ENCODE results near the gene SGMS1.
"Not testable (repeated sequence)": the region's sequence is repeated elsewhere in the genome, so short reads cannot be mapped to it uniquely, and the experiment has no call there.

Gene SGMS1

DNA sequence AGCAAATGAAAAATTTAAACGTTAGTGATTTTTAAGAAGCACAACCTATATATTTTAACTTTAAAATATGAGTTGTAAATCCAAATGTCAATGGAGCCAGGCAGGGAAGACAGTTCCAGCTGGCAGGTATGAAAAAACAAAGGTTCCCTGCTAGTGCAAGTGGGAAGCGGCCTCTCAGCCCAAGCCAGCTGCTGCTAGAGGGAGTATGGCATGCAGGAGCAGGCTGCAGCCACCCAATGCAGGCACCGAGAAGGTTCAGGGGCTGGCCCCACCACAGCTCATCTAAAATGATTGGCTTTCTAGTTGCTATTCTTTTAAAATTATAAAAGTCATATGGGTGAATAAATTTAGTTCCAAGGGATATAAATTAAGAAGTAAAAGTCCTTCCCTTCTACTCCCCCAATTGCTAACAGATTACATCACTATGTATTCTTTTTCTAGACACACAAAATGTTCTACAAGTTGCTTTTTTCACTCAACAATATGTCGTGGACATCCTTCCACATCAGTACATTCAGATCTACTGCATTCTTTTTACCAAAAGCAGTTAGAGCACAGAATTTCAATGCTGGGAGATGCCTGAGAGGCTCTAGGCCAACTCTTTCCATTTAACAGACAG, 69.3 kb downstream of the SGMS1 start:
- DNase-seq: no peak

DNA sequence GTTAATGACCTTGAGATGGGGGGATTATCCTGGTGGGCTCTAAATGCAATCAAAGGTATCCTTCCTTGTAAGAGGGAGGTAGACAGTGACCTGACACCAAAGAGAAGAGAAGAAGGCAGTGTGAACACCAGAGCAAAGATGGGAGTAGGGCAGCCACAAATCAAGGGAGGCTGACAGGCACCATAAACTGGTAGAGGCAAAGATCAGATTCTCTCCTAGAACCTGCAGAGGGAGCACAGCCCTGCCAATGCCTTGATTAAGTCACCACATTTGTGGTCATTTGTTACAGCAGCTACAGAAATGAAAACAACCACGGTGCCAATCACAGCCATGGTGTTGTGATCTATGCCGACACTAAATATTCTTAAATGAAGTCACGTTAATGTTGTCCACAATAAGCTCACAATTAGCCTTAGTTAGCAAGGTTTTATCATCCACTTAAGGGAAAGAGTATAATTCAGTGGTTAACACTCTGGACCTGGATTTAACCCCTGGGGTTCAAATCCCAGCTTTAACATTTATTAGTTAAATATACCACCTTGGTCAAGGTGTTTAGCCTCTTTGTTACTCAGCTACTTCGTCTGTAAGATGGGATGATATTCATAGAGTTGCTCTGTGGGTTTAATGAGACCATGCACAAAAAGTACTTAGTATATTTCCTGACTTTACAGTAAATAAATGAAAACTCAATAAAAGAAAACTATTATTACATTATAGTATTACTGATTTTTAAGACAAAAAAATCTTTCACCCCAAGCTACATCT, 70.8 kb downstream of the SGMS1 start:
- DNase-seq: no peak

DNA sequence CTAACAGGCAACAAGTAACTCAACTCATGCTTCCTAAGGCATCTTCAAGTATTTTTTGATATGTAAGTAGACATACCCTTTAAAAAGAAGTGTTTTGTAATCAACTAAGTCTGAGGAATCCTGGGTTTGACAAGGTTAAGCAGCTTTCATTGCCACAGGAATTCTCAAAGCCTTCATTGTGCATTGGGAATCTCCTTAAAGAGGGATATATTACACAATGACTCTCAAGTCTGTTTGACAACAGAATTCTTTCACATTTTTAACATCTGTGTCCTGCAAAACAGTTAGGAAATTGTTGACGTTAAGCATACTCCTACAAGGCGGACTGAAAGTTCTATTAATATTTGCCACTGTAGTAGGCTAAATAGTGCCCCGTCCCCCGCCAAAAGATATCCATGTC, 71.4 kb downstream of the SGMS1 start:
- DNase-seq: no peak

DNA sequence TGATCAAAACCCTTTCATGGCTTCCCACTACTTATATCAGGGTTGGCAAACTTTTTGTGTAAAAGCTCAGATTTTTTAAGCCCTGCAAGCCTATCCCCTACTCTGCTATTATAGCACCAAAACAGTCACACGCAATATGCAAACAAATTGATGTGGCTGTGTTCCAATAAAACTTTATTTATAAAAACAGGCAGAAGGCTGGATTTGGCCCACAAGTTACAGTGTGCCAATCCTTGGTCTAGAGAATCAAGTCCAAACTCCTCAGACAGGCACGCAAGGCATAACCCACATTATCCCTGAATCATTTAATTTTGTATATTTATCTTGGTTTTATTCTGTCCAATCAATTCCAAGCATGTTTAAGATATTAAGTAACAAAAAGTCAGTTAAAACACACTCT, 71.9 kb downstream of the SGMS1 start:
- DNase-seq: no peak

DNA sequence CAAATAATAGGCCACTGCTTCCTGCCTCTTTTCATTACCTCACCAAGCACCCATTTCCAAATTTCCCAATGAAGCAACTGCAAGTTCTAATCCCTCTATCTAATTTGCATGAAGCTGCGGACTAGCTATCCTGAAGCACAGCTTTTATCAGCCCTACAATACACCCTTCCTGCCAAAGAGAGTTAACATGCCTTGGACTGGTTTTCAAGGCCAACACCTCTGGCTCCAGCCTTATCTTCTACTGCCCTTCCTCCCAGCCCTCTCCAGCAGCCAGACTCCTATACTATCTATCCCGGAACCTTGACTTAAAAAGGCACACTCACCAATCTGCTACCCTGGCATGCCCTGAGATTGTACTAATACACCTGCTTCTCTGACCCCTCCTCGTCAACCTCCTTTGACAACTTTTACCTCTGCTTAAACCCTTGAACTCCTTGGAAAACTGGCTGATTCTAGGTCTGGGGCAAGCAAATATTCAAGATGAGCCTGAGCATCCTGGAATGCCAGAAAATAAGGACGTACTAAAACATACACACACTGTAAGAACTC, 73.4 kb downstream of the SGMS1 start:
- no peak for DNase-seq

DNA sequence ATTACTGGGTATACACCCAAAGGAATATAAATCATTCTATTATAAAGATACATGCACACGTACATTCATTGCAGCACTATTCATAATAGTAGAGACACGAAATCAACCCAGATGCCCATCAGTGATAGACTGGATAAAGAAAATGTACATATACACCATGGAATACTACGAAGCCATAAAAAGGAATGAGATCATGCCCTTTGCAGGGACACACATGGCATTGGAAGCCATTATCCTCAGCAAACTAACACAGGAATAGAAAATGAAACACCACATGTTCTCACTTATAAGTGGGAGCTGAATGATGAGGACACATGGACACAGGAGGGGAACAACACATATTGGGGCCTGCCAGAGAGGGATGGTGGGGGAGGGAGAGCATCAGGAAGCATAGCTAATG, 74.6 kb downstream of the SGMS1 start:
- DNase-seq: not testable (repeated sequence)

DNA sequence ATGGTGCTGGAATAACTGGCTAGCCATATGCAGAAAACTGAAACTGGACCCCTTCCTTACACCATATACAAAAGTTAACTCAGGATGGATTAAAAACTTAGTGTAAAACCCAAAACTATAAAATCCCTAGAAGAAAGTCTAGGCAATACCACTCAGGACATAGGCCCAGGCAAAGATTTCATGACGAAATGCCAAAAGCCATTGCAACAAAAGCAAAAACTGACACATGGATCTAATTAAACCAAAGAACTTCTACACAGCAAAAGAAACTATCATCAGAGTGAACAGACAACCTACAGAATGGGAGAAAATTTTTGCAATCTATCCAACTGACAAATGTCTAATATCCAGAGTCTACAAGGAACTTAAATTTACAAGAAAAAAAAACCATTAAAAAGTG, 75.3 kb downstream of the SGMS1 start:
- not testable (repeated sequence) for DNase-seq

DNA sequence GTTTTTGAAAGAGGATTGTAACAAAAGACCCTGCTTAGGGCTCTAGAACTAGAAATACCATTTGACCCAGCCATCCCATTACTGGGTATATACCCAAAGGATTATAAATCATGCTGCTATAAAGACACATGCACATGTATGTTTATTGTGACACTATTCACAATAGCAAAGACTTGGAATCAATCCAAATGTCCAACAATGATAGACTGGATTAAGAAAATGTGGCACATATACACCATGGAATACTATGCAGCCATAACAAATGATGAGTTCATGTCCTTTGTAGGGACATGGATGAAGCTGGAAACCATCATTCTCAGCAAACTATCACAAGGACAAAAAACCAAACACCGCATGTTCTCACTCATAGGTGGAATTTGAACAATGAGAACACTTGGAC, 77.5 kb downstream of the SGMS1 start:
- DNase-seq: not testable (repeated sequence)

DNA sequence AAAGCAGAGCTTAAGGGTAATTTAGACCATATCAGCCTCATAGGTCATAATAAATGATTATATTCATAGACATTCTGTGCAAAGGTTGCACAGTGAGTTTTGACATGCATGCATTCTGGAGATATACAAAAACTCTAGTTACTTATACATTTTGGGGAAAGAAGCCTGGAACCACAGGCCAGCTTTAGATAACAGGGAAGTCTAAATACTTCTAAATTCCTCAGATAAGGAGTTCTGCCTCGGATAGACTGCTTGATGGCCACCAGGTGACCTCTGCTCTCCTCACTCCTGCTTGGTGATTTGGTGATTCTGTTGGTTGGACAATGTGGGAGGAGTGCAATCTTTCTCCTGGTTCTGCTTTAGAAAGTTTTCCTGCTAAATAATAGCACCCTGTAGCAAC, 77.9 kb downstream of the SGMS1 start:
- no peak for DNase-seq

DNA sequence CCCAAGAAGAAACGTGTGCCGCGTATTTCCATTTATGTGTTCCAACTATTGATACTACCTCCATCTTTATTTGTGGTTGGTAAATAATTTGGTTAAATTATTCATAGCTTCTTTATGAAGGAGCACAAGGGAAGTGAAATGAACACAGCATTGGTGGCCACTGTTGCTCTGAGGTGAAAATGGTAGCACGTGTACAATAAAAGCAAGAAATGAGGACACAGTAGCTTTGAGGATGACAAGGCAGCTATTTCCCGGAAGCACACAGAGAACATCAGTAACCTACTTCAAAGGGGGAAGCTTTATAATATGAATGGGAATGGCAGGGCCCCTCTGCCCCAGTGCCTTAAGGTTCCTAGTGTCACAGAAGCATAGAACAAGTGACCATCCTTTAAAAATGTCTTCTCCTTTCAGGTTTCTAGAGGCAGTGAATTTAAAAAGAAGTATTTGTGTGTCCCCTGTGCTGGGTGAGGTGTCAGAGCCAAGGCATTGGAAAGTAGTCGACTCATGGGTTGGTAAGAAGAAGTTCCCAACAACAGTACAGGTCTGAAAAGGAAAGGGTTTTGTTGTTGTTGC, 78.8 kb downstream of the SGMS1 start:
- DNase-seq: no peak

DNA sequence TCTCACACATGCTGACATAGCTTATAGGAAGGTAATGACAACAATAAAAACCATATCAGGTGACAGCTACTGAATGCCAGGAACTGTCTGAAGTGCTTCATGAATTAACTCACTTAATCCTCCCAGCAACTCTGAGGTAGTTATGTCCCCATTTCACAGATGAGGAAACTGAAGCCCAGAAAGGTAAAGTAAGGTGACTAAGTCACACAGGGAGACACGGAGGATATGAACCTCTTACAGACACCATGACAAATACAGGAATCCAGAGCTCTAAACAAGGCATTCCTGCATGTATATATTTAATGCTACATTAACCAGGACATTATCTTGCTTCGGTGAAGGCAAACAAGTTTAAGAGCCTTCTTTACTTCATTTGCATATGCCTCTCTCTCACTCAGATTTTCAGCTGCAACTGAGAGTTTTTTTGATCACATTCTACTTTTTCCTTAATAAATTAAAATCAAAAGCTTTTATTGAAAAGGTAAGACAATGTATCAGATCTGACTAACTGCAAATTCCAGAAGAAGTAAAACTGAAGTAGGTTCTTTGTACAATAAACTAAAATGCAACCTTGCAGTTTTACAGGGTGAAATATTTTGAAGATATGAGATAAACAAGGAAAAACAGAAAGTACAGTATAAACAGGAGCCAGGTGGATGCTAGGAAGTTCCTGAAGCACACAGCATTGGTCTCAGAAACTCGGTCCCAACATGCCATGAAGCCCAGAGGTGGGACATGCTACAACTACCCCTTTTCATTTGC, 79.5 kb downstream of the SGMS1 start:
- no peak for DNase-seq

DNA sequence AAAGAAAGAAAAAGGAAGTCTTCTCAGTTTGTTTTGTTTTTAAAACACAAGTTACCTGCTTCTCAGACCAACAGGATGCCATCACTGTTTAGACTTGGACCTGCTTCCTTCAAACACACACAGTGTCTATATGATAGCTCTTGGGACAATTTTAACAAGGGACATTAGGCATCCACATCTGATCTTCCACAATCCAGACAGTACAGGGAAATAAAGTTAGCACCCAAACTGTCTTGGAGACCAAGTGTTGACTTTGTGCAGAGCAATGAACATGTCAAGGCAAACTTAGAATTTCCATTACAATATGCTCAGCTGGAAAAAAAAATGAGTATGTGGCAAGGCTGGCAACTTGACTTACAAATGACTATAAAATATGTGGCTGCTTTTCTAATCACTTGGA, 80.9 kb downstream of the SGMS1 start:
- DNase-seq: no peak

DNA sequence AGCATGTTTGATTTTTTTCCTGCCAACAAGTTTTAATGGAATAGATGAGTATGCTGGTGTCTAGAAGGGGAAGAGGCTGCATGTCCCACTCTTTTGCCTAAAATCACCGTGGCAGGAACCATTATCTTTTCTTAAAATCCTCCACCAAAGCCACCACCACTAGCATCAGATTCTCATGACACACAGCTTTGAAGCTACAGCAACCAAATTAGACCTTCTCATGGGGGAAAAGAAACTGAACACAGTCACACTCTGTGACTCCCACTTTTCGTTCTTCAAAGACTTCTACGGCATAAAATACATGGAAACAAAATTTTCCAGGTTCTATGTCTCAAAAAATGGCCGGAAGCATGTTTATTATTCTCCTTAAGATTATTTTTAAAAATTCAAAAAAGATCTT, 81.8 kb downstream of the SGMS1 start:
- DNase-seq: no peak

DNA sequence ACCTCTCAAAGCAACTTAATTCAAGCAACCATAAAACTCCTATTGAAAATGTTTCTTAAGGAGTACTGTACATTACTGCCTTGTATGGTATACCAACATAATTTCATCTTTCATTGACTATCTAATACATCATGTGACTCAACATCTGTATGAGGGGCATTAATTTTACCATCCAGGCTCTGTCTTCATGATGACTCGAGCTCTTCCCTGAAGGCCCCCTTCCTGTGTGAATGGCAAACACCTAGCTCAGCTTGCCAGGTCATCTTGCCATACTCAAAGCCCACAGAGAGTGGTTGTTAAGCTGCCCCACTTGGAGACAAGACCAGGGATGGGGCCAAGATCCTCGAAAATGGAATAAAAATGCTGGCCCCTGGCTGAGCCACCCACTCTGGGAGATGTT, 82.4 kb downstream of the SGMS1 start:
- DNase-seq: no peak

DNA sequence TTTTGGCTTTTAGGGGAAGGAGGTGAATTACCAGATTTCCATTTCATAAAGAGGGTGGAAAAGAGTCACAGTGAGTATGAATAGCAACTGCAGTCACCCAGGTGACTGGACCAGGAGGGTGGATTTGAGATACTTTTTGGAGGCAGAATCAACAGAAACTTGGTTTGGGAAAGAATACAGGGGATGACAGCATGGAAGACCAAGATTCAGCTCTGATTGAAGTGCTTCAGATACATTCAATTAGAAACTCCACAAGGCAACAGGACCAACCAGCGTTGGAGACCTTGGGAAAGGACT, 83.0 kb downstream of the SGMS1 start:
- DNase-seq: no peak

DNA sequence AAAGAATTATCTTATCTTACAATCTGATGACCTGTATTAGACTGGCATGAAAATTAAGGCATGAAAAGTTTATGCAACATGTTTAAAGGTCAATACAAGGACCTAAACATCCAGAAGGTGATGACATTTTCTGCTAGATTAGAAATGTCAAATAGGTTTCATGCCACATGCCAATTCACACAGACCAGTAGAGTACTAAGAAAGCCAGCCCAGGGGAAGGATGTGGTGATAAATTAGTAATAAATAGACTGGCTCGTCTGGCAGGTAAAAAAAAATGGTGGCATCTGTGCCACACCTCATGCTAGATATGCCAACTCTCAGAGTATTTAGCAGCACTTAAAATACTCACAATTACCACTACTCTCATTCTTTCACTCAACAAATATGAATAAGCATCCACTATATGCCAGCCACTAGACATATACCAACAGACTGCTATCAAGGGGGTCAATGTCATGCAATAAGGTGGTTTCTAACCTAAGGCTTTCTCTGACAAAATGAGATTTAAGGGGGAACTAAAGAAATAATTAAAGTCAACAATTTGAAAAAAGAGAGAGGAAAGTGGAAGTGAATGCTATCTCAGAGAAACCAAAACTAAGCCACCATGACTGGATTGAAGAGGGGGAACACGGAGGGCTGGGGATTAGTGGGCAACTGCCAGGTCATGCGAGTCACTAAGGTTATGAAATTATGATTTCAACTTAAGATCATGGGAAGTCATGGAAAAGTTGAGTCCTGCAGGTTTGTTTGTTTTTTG, 83.5 kb downstream of the SGMS1 start:
- no peak for DNase-seq

DNA sequence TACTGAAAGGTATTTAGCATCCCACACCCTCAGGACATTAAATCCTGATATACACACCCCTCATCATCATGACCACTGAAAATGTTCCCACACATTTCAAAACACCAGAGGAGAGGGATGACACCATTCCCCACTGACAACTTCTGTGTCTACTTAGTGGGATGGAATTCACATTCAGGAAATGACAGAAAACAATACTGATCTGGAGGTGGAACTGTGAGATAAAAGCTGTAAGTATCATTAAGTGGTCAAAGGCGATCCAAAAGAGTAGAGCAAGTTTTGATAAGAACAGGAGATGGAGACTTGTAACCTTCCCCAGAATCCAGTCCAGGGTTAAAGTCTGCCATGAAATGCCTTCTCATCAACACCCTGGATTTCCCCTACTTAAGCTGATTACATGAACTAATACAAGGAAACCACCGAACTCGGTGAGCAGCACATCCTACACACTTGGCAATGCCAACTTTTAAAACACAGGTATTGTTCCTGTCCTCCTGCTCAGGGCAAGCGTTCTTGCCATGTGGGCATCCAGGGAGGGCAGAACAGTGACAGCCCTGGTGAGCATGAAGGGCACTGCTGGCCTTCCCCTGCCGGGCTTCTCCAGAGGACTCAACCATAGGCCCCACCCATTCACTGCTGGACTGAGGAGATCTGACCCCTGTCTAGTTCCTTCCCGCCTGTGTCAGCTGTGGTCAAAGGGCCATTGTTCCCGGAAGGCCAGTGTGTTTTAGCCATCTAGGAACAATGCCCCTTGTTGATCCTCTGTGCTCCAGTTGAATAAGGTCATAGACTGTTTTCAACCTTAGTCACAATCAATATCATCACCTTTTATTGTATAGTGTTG, 85.0 kb downstream of the SGMS1 start:
- DNase-seq: no peak

DNA sequence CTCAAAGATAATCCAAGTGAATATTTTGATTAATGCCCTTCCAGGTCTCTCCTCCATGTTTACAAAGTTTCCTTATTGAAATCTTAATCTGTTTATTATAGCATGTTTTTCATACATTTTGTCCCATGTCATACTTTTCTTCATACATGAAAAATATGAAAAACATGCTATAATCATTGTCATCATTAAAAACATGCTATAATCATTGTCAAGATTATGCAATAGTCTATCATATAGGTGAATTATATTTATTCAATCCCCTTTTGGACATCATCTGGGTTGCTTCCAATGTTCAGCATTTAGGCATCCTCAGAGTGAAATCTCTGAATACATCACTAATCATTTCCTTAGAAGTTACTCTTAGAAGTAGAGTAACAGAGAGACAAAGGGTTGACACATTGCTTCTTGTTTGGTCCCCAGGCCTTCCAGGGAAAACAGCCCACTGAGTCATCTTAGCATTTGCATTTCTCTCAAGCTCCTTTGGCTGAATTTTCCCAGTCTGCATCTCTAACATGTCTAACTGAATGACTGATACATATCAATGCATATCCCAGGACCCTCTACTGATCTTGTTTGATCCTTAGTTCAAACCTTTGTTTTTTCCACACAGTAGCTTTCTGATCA, 87.0 kb downstream of the SGMS1 start:
- no peak for DNase-seq

DNA sequence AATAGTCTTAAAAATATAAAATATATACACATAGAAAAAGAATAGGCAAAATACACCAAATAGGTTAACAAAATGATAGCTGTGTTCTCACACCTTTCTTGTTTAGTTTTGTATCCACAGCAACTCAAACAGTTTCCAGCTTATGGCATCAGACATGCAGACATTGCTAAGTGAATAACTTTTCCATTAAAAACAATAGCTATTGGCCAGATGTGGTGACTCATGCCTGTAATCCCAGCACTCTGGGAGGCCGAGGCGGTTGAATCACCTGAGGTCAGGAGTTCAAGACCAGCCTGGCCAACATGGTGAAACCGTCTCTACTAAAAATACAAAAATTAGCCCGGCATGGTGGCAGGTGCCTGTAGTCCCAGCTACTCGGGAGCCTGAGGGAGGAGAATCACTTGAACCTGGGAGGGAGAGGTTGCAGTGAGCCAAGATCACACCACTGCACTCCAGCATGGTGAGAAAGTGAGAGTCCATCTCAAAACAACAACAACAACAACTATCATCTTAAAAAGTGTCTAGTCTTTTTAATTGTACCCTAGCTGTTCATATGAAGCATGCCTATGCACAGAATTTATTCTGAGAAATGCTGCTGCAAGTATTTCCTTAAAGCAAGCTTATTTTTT, 88.9 kb downstream of the SGMS1 start:
- not testable (repeated sequence) for DNase-seq

DNA sequence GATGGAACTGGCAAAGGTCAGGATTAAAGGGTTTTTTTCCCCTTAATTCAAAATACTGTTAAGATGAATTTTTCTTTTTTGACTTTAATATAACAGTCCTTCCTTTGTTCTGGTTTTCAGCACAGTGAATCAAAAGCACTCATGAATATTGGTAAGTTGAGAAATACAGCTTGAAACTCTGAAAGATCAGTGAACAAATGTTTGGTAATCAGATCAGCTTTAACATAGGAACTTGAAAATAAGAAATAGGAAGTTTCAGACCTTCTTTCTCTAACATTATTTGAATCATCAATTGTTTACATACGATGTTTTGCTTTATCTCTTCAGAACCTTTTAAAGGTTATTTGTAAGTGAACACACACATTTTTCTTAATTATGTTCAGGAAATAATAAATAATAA, 90.5 kb downstream of the SGMS1 start:
- no peak for DNase-seq

Data from effector CD8-positive, alpha-beta T cell (primary cell).